GM21737 (cell line): Measurements from ENCODE around the gene LRCH3.

Source experiments
- ATAC-seq: cut with Tn5 transposase; IDR thresholded peaks from one replicate; pipeline ENCODE4 v1.9.1; 2021; ENCODE audit warnings: mild to moderate bottlenecking, moderate library complexity; ENCODE audit not compliant: unreplicated experiment

Gene LRCH3

DNA sequence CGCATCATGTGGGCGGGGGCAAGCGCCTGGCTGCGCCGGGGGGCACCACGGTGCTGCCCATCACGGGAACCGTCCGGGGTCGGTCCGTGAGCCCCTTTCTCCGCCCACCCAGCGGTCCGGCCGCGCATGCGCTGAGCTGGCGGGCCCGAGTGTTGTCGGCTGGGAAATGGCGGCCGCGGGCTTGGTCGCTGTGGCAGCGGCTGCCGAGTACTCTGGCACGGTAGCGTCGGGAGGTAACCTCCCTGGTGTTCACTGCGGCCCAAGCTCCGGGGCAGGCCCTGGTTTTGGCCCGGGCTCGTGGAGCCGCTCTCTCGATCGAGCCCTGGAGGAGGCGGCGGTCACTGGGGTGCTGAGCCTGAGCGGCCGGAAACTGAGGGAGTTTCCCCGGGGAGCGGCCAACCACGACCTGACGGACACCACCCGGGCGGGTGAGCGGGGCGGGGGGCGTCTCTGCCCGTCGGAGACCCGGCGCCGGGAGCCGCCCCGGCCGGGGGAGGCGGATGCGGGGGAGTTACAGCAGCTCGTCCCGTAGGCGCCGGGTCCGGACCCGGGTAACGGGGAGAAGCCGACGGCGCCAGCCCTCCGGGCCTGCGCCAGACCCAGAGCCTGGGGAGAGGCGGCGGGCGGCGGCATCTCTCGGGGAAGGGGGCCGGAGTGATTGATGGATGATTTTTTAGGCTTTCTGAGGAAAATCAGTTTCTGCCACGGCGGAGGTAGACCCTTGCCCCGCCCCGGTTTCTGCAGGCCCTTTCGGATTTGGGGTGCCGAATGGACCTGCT lies at the start of gene LRCH3:
LRCH3 (plus strand) TSS at position 142 of the 779 bp plus-strand sequence; CDS start at position 167, 25 bp downstream.
- ATAC-seq, result peak; percentile 79

DNA sequence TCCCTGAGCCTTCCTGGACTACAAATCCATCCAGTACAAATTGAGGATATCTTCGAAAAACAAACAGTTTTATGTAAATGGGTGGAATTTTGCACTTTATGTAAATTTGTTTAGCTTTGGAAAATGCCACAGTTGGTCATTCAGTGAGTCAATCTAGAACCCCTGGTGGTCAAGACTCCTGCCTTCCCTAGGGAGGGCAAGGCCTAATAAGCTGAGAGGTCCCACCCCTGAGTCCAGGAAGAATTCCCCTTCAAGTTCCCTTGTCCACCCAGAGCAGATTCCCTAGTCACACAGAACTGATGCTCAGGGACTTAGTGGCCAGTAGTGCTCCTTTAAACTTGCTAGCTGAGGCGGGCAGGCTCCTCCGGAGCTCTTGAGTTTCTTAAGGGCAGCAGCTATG lies 48.3 kb upstream of the LRCH3 start:
- no peak for ATAC-seq

GRCh38 chr3:197746209-197746608 lies 44.8 kb upstream of the LRCH3 start:
- no peak for ATAC-seq

GRCh38 chr3:197746801-197747237 lies 44.2 kb upstream of the LRCH3 start:
- ATAC-seq, result no peak

DNA sequence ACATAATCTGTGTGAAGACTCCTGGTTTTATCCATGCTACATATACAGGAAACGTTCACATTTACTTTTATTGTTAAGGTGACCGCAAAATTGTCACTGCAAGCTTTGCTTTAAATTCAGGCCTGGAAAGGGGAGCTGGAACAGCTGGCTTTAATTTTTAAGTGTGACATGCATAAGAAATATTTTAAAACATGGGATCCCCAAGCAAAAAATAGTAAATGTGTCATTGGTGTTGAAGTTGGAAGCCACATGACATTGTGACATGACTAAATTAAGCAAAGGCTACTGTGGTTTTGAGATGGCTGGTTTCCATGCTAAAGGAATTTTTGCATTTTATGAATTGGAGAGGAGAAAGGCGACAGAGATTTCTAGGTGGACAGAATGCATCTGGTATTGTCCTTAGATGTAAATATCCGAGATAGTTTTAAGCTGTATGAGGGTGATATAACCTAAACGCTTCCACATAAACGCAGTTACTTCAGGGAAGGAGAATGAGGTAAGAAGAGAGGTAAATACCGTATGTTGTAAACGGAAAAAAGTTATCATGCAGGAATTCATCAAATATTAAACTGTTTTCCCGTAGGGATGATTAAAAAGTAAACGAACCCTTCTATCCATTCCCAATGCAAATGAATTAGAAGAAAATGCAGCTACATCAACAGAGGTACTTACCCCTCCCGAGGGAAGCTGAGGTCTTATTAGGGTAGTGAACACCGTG lies 42.3 kb upstream of the LRCH3 start:
- no peak for ATAC-seq

GRCh38 chr3:197749315-197749600 lies 41.8 kb upstream of the LRCH3 start:
- peak; percentile 31 for ATAC-seq

GRCh38 chr3:197749601-197750395 lies 41.3 kb upstream of the LRCH3 start, which contains the start of gene FYTTD1:
Gene FYTTD1, plus strand, starts transcription at chr3:197749883. Its CDS starts 89 bp downstream, at chr3:197749972.
- ATAC-seq, result peak; percentile 82

DNA sequence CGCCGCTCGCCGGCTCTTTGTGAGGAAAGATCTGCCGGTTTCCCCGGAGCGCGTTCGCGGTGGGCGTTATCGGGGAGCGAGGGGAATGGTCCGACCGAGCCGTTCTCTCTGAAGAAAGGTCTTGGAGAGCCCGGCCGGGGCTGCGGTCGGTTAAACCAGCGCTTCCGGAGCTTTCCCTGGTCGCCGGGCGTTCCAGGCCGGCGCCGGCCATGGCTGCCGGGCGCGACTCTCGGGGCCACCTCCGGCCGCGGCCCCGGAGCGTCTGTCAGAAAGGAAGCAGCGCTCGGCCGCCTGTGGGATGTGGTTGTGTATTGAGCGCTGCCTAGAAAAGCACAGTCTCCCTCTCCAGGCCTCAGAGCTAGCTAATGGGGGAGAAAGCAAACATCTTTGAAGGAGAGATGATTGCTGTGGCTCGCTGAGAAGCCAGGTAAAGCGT lies 40.6 kb upstream of the LRCH3 start:
- ATAC-seq, result peak; percentile 46

- no peak for ATAC-seq
These were observed 40.0 kb upstream of the LRCH3 start for GRCh38 chr3:197750858-197751737.

DNA sequence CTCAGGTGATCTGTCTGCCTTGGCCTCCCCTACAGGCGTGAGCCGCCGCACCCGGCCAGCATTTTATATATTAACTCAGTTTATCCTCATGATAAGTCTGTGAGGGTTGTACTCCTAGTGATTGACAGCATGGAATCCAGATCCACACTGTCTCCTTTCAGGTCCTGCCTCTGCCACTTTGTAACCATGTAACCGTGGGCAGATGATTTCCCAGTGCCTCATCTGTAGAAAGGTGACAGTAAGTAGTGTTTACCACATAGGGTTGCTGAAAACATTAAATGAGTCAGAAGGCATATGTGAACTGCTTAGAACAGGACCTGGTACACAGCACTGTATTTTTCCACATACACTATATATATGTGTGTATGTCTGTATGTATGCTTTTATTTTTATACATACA lies 38.9 kb upstream of the LRCH3 start:
- ATAC-seq, result no peak

- no peak for ATAC-seq
These were observed 37.8 kb upstream of the LRCH3 start for GRCh38 chr3:197753263-197753662.

GRCh38 chr3:197756704-197757103 lies 34.4 kb upstream of the LRCH3 start:
- no peak for ATAC-seq

DNA sequence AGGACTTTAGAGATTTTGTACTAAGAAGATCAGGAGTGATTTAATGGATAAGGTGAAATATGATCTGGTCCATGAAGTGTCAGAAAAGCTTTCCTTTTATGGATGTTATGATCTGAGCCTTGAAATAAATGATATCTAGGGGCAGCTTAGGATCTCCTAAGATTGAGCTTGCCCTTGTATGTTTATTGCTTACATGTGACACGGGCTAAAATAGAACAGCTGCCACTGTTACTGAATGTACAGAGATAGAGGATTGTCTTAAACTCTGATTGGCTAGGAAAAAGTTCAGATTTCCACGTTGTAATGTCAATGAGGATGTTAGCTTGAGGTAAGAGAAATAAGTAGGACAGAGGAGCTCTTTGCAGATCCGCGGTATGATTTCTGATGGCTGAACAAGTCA lies 32.5 kb upstream of the LRCH3 start:
- ATAC-seq, result no peak

- no peak for ATAC-seq
These were observed 29.3 kb upstream of the LRCH3 start for GRCh38 chr3:197761784-197762183.

DNA sequence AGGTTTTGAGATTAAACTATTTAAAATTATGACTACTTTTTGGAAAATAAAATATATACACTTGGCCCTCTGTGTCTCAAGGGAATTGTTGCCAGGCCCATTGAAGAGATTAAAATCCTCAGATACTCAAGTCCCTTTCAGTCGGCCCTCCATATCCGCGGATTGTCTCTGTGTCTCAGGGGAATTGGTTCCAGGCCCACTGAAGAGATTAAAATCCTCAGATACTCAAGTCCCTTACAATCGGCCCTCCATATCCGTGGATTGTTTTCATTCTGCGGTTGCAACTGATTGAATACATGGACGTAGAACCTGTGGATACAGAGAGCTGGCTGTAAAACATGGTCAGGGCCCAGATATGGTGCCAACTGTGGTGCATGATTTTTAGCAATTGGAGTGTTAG lies 15.7 kb upstream of the LRCH3 start:
- no peak for ATAC-seq

DNA sequence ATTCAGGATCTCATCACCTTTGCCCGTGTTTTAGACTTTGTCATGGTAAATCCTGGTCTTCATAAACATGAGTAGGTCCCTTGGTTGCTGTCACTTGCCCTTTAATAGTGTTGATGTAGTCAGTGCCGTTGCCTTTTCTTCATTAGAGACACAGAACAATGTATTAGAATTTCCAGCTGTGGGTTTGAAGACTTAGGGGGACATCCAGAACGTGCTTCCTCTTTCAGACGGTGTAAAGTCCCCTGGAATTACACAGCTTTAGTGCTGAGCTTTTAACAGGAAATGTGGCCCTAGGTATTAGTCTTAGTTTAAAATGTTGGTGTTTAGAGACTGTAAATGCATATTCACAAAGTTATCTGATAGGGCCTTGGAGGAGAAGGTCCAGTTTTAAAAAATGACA lies 8.8 kb upstream of the LRCH3 start:
- ATAC-seq, result peak; percentile 55

DNA sequence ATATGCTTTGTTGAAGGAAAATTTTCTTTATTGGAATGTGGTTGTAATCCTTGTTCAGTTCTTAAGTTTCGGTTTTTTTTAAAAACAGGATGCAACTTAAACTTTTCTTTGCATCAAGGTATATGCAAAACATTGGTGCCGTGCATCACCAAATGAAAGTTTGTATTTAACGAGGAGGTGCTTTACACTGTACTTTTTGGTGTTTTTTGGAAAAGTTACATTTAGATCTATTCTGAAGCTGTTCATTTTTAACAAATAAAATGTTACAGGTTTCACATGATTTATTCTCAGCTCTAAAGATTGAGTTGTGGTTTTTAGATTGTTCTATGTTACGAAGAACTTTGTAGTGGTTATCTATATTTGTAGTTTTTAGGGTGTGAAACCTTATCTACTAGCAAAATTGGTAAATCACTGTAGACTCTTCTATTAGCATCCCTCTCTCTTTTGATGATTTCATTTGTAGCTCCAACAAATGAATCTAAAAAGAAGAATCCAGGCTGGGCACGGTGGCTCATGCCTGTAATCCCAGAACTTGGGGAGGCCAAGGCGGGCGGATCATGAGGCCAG lies 7.0 kb upstream of the LRCH3 start:
- ATAC-seq, result no peak

DNA sequence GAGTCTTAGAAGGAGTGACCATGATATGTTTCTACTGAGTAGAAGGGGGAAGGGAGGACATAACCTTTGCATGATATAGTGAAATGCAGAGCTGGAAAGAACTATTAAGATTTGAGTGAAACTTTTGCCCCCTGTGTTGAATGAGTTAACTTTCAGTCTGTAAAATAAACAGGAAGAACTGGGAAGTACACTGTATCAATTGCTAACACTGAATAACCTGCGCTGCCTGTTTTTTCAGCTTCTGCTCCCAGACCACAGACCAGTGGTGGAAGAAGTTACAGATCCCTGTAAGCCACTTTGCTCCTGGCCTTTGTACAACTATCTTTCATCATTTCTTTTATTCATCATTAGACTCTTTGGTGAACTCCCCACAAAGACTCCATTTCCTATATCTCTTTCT lies 3.6 kb upstream of the LRCH3 start:
- ATAC-seq, result no peak

DNA sequence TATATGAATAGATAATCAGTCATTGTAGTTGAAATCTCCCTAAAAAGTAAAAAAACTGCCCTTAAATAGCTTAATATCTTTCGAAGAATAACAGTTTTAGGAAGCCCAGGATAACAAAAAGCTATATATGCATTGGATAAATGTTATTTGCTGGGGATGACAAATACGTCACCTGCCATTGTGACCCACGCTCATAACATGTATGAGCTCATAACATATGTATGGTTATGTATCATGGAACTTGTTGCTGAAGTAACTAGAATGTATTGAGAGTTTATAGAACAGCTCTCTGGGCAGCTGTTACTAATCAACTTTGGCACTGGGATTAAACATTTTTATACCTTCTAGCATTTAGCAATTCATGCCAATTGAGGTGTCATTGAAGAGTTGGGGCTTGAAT lies 1.7 kb upstream of the LRCH3 start:
- no peak for ATAC-seq

DNA sequence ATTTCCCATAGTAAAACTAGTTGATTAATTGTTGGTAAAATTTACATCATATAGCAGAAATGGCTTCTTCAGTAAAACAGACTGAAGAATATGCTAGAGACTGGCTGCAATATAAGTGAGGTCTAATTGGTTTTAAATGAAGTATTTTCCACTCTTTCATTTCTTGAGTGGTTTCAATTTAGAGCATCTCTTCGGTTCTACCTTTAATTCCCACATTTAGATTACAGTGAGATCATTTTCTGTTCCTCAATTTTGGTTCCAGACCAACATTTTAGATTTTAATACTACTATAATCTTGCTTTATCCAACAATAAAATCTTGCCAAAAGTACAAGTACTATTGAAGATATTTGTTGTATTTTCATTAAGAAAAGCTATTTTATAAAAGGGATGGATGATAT lies 1.0 kb upstream of the LRCH3 start:
- ATAC-seq, result no peak
